AG04450 (cell line): ENCODE results near the gene SFXN4. TPM values are rescaled to one million over a fixed set of nuclear protein-coding genes. Genes with fewer than 3 reads are reported as not detected.

ENCODE experiments used
- CTCF ChIA-PET: fragments of 300-600, 350-600 bp; formaldehyde crosslinking; extraction: SDS; loops from one replicate; lab custom pipeline; 2022; ENCODE audit warnings: antibody characterized with exemption, inconsistent platforms; lab: Charles Lee
- POLR2A ChIA-PET: fragments of 350-600 bp; formaldehyde crosslinking; extraction: SDS; loops from one replicate; lab custom pipeline; 2021; ENCODE audit warnings: antibody characterized with exemption, inconsistent platforms; lab: Yijun Ruan, JAX
- DNase-seq: peaks from one replicate; pipeline ENCODE4 v3.0.0-alpha.2; 2011; ENCODE audit warnings: low read depth, low spot score
- H3K27ac ChIP-seq: one replicate; pipeline ENCODE4 v1.5.1; 2012; ENCODE audit warnings: low read depth, low read length, control low read depth
- H3K27me3 ChIP-seq: one replicate; pipeline ENCODE4 v1.6.0; 2012; ENCODE audit warnings: low read length; ENCODE audit not compliant: control insufficient read depth, insufficient read depth
- H3K4me3 ChIP-seq: 2 replicates; pipeline ENCODE4 v1.5.1; 2011; ENCODE audit warnings: mild to moderate bottlenecking, low read depth, low read length, control low read depth
- H3K9me3 ChIP-seq: 2 replicates; pipeline ENCODE4 v1.5.1; 2012; ENCODE audit warnings: low read length; ENCODE audit not compliant: control insufficient read depth, insufficient read depth
- CTCF ChIP-seq: IDR thresholded peaks from 2 replicates; pipeline ENCODE4 v1.5.1; 2011; ENCODE audit warnings: low read depth, low read length, control low read depth, inconsistent platforms
- polyA plus RNA-seq: library from polyadenylated mRNA; depleted of rRNA; stranded (reverse); fragments of >200 nt; gene quantifications from 2 replicates; pipeline ENCODE4 v1.2.3, GENCODE V29; 2011

The SFXN4 gene
- polyA plus RNA-seq, 1 experiment: 17.1 TPM

- H3K4me3 ChIP-seq: peak overlapping the region; percentile 82
- CTCF ChIA-PET: interaction anchor here (1.0 to 1.2 kb wide), 2 partner anchors 8 to 26 kb away, joined by 3 to 4 read pairs; no protein-coding TSS in a partner anchor
- peak overlapping the region; percentile 39 for H3K27ac ChIP-seq
- no peak for TF ChIP-seq CTCF
- no peaks in the 10 kb centered on the region for H3K9me3 ChIP-seq
- no peak for DNase-seq
- POLR2A ChIA-PET: interaction anchor here (0.8 to 2.1 kb wide), 8 partner anchors 9 to 492 kb away, joined by 3 to 18 read pairs (median 6); partner anchors contain the start of gene TIAL1
- no peaks in the 10 kb centered on the region for H3K27me3 ChIP-seq
These were observed 60.9 kb downstream of the SFXN4 start for GRCh38 chr10:119104654-119105015.

- CTCF ChIA-PET: interaction anchor here (1.0 to 1.2 kb wide), 2 partner anchors 9 to 26 kb away, joined by 3 to 4 read pairs; no protein-coding TSS in a partner anchor
- no peak for TF ChIP-seq CTCF
These were observed 61.4 kb downstream of the SFXN4 start, which contains the start of gene DENND10 for GRCh38 chr10:119103903-119104653. DENND10 (plus strand) TSS chr10:119104113; CDS start chr10:119104143, 30 bp downstream.

GRCh38 chr10:119103241-119103902 is 62.1 kb downstream of the SFXN4 start:
- Histone ChIP-seq H3K27me3 (no peaks in the 10 kb centered on the region), H3K9me3 (no peaks in the 10 kb centered on the region), H3K4me3 (peak overlapping the region; percentile 27), H3K27ac (no peak overlapping the region)
- CTCF ChIA-PET: no interaction called here
- DNase-seq: no peak
- POLR2A ChIA-PET: interaction anchor here (0.5 to 2.1 kb wide), 6 partner anchors 10 to 87 kb away, joined by 3 to 18 read pairs (median 4); no protein-coding TSS in a partner anchor
- no peak for TF ChIP-seq CTCF

More at GRCh38 chr10:119103903-119104653, 61.4 kb downstream of the SFXN4 start, which contains the start of gene DENND10:
- DNase-seq: peak; percentile 48
- Histone ChIP-seq H3K27ac (peak within 1 kb of the TSS; percentile 39), H3K4me3 (peak within 1 kb of the TSS; percentile 82), H3K27me3 (no peaks in the 10 kb centered on the region), H3K9me3 (no peaks in the 10 kb centered on the region)
- POLR2A ChIA-PET: interaction anchor here (0.7 to 2.1 kb wide), 9 partner anchors 9 to 493 kb away, joined by 3 to 18 read pairs (median 5); partner anchors contain the start of gene TIAL1

- CTCF ChIA-PET: no interaction called here
- Histone ChIP-seq H3K4me3 (no peak overlapping the region), H3K27me3 (no peaks in the 10 kb centered on the region), H3K27ac (no peak overlapping the region), H3K9me3 (no peaks in the 10 kb centered on the region)
- no peak for DNase-seq
- no peak for TF ChIP-seq CTCF
- POLR2A ChIA-PET: interaction anchor here (0.6 kb wide), 1 partner anchor 19 kb away, joined by 4 read pairs; no protein-coding TSS in a partner anchor
These were observed 64.0 kb downstream of the SFXN4 start for GRCh38 chr10:119101366-119102098.
